CD4-positive, alpha-beta T cell treated with Interleukin-15 for 4 hours (primary cell): Measurements from ENCODE around the gene BARHL1.

Experiments
- DNase-seq: peaks from one replicate; pipeline ENCODE4 v3.0.0-alpha.2; 2020; ENCODE audit warnings: low spot score

The BARHL1 gene

DNA sequence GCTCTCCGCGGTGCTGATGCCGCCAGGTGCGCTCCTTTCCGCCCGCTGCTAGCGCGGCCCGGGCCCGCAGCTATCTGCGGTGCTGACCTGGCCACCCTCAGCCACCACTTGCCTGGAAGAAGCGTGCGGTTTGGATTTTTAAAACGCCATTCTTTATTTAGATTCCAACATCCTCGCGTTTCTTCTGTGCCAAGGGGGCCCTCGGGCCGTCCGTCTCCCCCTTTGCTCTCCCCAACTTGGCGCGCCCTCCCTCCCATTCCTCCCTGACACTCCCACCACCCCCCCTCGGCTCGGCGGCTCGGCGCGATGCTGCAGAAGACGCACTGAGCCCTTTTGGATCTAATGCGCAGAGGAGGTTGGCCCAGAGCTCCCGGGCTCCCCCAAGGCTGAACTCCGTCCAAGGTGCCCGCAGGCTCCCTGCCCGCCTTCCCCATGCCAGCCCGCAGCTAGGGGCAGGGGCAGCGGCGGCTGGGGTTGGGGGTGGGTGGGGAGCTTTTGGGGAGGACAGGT is at the start of gene BARHL1:
Gene BARHL1, plus strand, starts transcription at position 331 of the 510 bp plus-strand sequence. CDS start 192 bp downstream, outside the sequence.
- no peak for DNase-seq

DNA sequence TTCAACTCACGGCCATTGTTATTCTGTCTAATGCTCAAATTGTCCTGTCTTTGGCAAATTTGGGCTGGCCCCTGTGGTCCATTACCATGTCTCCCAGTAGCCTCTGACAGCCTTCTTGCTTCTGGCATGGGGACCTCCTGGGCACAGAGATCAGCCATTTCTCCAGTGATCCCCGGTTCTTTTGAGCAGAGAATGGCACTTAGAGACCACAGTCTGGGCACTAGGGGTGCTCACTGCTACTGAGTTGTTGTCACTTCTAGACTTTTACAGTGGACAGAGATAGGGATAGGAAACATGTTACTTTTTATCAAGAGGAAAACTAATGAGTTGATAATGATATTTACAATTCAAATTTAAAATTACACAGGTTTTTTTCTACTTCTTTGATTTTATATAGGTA is 47.6 kb upstream of the BARHL1 start:
- DNase-seq, result no peak

DNA sequence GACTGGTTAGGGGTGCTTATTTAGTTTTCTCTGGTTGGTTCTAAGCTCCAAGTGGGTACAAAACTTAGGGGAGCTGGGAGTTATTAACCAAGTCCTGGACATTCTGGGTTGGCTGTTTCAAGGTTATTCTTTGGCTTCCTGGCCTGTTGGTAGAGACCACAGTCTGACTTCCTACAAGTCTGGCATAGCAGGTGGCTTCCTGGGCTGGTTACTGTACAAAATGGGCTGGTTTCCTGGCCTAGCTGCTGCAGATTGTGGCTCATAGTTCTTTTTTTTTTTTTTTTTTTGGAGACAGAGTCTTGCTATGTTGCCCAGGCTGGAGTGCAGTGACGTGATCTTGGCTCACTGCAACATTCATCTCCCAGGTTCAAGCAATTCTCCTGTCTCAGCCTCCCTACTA is 46.3 kb upstream of the BARHL1 start:
- no peak for DNase-seq

DNA sequence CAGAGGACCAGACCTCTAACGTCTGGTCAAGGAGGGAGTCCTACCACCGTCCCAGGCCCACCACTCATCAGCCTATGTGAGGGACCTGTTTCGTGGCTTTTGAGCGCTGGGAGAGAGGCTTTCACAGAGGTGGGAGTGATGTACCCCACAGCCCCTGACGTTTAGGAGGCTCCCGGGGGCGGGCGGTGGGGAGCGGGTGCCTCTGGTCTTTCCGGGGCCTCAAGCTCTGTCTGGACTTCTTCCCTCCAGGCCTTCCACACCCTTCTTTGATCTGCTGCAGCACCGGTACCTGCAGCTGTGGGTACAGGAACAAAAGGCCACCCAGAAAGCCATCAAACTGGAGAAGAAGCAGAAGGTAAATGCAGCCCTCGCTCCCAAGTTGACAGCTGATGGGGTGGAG is 45.1 kb upstream of the BARHL1 start:
- DNase-seq, result no peak

DNA sequence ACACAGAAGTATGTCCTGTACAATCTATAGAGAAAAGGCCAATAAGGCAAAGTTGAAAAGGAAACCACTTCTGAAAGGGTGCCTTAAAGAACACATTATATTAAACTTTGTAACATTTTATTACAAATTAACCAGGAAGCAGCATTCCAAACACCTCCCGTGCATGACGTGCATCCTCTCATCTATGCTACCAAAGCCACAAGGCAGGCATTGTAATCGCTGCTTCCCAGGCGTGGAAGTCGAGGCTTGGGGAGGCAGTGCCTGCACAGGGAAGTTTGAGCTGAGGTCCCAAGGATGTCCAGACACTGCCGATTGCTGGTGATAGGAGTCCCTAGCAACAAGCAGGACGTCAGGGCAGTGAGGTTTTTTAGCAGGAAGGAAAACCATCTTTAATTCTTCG is 44.3 kb upstream of the BARHL1 start:
- no peak for DNase-seq

DNA sequence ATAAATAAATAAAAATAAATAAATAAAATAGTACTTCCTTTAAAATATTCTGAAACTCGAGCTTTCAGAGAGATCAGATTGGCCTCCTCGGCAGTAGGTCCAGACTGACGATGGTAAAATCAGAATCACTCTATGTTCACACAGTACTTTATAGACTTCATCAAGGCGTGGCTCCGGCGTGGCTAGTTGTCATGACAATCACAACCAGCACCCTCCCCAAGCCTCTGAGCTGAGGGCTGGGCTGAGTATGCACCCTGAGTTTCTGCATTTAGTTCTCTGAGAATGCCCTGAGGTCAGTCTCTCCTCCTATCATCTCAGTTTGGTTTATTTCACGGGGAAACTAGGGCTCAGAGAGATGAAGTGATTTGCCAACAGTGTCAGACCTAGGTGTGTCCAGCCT is 43.3 kb upstream of the BARHL1 start:
- DNase-seq, result no peak

DNA sequence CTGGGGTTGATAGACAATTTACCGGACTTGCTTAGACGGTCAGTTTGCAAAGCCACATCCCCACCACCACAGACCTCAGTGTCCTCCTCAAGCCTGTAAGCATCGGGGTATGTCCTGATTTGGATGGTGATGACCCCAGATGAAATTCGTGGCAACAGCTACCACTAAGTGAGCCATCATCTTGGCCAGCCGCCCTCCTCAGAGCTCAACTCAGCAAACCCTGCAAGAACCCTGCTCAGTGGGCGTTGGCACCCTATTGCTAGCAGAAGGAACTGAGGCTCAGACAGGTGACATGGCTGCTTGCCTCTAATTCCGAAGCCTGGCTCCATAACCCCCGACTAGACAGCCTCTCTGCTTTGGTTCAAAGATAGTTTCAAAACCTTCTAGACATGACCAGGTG is 41.4 kb upstream of the BARHL1 start:
- no peak for DNase-seq

DNA sequence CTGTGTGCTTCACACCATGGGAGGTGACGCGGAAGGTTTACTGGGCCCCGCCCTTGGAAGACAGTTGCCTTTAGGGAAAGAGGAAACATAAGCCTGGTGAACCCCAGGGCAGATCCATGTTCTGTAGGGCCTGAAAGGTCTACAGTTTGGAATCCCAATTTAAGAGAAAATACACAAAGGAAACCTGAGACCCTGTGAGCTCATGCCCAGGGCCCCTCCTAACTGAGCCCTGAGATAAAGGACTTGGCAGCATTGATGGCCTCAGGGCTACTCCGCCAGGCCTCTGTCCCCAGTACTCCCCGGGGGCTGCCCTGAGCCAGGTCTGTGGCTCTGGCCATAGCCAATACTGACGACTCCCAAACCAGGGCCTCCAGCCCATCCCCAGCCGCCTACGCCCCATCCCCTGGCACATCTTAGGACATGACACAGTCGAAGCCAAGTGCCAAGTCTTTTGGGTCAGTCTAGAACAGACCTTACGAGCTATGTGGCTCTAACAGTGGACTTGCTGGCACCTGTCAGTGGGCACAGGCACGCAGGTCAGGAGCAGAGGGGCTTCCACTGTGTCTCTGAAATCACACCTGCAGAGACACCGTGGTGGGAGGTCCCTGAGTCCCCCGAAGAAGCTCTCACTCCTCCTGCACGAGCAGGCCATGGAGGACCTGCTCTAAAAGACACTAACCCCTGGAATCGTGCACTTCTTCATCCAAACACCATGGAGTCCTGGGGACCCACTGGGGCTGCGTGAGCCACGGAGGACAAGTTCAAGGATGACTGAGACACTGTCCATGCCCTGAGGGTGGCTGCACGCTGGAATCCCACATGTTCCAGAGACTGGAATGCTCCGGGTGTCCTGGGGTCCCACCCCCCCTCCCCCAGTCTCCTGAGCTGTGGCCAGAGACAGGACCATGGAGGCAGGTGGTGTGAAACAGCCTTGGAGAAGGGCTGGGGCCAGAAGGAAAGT is 40.3 kb upstream of the BARHL1 start:
- no peak for DNase-seq

DNA sequence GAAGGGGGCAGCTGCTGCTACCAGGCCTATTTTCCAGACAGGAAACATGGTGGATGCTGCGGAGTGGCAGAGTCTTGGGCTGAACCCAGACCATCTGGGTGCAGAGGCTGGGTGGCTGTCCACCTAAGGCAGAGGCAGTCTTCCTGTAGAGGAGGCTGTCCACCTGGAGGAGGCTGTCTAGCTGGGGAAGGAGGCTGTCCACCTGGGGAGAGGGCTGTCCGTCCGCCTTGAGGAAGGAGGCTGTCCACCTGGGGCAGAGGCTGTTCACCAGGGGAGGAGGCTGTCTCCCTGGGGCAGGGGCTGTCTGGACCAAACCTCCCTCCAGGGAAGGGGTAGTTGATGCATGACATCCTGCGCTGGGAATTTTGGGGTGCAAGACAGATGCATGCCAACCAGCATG is 39.2 kb upstream of the BARHL1 start:
- no peak for DNase-seq

DNA sequence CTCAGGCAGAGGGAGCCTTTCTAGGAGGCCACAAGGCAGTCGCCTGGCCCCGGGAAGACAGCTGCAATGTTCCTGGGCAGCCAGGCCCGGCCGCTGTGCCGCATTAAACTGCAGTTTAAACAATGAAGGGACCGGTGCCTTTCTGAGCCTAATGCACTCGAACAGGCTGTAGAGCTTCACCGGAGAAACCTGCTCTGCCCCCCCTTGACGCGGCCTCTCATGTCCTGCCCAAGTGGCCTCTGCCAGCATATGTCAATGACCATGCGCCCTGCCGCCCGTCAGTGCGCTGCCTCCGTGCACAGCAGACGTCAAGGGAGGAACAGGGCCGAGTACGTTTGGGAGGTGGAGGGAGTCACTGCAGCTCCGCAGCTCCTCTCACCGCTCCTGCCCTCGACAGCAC is 38.4 kb upstream of the BARHL1 start:
- DNase-seq, result no peak

DNA sequence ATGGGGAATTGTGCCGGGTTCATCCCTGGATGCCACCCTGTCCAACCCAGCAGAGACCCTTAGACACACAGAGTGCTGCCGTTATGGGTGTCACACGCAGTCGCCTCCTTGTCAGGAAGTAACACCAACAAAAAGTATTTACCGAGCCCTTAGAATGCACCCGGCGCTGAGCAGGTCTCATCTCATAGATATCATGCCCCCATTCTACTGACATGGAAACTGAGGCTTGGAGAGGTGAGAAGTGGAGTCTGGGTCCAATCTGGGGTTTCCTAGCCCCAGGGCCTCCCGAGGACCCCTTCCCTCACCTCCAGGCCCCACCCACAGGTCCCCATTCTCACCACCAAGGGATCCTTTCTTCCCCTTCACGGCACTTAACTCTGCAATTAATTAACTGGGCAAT is 36.8 kb upstream of the BARHL1 start:
- DNase-seq, result no peak

DNA sequence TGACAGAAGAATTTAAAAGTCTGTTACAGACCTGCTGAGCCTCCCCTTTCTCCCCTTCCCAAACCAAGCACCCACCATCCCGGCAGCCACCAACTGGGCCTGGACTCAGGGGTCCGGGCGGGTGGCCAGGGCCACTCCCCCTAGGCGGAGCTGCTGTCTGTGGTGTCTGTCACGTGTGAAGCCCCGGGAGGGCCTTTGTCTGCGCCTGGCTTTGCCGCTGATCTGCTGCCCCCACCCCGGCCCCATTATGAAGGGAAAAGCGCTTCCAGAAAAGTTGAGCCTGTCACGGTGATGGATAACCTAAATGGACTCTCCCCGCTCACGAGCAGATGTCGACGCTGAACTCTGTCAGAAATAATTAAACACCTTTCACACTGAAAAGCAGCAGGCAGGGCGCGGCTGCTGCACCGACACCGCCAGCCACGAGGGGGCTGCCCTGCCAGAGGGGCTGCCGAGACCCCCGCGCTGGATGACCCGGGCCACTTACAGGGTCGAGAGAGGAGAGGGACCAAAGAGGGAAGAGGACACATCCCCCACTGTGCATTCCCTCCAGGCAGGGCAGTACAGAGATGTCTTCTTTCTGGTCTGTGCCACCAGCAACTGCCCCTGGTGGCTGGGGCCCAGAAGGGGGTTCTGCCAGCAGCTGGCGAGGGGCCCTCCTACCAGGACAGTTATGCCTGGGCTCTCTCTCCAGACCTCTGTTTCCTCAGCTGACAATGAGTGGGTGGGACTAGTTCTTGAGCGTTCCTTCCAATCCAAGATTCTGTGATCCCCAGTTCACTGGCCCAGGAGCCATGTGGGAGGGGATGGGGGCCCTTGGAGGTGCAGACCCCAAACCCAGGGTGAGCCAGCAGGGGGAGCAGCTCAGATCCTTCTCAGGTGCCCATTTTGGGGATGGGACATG is 36.0 kb upstream of the BARHL1 start:
- DNase-seq, result no peak

DNA sequence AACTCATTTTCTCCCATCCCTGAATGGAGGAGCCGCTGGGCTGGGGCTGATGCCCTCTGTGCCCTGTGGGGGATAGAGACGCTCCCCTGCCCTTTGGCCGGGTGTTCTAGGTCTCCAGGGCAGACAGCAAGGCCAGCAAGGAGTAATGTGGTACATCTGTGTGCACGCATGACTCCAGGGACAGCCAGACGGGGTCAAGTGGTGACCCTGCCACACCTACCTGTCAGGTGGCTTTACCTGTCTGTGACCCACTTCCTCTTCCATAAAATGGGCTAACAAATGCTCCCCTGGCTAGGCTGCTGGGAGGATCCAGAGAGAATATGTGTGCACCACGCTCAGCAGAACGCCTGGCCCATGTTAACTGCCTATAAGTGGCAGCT is 35.4 kb upstream of the BARHL1 start:
- no peak for DNase-seq

DNA sequence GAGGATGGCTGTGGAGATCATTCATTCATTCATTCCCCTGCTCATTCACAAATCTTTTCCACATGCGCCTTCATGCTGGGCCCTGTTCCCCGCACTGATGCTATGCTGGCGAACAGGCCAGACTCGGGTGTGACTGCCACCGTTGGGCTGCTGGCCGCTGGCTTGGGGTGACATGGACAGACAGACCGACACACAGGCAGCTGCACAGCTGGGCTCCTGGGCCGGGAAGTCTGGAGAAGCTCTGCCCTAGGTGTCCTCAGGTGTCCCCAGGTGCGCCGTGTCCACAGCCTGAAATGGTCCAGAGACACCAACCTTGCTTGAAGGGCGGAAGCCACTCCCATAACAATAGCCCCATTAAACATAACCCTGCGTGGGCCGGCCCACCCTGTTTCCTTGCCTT is 35.0 kb upstream of the BARHL1 start:
- no peak for DNase-seq

DNA sequence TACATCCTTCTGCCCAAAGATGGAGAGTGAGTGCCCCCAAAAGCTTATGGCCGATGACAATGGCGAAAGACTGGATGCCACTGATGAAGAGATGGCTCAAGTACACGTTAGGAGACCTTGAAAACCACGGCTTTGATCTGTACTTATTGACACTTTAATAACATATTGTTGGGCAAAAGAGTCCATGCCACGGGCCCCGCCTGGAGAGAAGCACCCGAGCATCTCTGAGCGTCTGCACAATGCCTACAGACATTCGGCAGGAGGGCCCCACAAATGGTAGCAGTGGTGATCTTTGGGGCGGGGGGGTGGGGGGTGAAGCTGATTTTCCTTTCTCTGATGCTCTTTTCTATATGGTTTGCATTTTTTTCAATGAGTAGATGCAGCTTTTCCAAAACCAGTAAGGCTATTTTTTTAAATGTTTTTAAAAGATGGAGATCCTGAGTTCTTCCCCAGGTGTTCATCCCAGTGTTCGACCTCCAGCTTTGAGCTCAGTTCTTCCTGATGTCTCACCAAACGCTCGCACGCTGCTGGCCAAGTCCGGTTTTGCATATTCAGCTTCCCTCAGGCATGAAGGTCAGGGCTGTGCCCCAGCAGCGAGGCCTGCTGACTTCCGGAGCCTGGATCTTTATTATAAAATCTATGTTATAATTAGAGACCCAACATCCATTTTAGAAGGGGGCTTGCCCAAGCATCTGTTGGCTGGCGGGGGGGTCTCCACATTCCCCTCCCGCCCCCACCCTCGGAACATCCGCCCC is 34.3 kb upstream of the BARHL1 start:
- DNase-seq, result no peak

DNA sequence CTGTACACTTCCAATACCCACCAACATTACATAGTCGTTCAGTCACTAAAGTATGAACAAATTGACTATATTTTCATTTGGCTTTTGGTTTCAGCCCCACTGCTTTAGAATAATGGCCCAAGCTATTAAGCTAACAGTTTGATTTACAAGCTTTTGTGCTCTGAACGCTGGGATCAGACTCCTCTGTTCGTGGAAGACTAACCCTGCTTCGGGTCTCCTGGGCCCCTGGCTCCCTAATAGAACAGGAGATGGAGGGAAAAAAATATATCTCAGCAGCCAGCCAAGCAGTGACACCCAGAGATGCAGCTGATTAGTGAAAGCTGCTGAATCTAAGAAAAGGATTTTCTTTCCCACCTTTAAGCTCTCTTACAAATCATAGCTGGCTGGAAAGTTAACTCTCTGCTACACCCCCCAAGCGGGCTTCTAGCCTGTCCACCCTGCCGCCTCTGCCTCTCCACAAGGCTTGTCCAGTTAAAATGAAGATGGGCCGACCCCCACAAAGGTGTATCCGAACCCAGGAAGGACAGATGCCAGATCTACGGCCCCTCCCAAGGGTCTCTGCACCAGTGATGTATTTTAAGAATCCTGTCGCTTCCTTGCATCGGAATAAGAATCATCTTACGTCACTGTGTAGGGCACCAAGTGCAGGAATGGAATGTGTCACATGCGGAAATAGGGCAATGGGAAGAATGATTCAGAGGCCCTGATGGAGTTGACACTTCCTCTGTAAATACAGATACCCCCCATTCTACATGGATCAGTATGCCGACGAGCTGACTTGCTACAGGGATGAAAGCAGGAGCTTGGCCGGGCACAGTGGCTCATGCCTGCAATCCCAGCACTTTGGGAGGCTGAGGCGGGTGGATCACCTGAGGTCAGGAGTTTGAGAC is 33.4 kb upstream of the BARHL1 start:
- no peak for DNase-seq

DNA sequence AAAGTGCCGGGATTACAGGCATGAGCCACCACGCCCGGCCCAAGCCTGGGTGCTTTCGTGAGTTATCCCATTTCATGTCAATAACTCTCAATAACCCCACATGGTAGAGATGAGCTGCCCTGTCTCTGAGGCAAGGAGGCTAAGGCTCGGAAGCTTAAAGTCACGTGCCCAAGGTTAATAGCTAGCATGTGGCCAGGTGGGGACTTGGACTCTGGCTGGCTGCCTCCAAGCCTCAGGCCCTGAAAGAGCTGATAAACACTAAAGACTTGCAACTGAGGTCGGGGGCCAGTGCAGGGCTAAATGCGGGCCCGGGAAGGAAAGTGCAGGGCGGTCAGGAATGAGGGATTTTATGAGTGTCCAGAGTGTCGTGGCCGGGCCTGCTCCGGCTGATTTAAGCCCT is 30.9 kb upstream of the BARHL1 start:
- no peak for DNase-seq

DNA sequence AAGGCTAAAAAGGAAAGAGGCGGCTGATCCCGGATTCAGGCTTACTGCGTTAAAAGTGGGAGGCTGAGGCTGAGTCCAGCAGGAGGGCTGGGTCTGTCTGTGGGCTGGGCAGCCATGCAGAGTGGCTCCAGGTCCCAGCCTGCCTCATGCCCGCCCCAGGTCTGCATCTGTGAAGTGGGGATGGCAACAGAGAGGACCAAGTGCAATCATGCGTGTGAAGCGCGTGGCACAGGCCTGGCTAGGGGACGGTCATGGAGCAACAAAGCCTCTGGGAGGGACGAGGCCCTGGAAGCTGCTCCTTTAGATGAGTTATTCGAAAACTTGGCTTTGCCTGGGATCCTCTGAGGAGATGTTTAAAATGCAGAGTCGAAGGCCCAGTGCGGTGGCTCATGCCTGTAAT is 30.4 kb upstream of the BARHL1 start:
- no peak for DNase-seq

DNA sequence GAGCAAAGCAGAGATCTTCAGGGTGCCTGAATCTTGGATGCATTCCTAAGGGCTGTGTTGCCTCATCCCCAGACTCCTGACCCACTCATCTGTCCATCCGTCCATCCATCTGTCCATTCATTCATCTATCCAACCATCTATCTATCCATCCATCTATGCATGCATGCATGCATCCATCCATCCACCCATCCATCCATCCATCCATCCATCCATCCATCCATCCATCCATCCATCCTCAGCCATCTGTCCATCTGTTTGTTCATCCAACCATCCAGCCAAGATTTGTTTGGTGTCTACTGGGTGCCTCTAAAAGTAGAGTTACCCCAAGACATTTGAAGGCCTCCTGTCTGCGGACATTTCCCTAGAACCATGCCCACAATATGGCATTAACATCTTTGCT is 27.7 kb upstream of the BARHL1 start:
- DNase-seq, result no peak

DNA sequence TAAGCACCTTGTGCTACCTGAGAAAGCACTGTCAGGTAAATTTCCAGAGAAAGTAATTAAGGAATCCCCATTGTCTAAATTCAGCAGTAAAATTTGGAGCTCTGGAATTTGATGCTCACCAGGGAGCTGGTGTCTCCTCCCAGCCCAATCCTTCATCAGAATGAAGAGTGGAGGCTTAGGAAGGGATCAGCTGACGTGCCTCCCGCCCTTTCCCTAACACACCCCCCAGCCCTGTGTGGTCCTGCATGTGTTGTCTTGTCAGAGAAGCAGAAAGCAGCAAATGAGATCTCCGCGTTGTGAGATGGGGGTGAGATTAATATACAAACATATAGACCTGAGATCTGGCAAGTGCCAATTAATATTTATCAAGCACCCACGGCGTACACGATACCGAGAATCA is 26.9 kb upstream of the BARHL1 start:
- no peak for DNase-seq

DNA sequence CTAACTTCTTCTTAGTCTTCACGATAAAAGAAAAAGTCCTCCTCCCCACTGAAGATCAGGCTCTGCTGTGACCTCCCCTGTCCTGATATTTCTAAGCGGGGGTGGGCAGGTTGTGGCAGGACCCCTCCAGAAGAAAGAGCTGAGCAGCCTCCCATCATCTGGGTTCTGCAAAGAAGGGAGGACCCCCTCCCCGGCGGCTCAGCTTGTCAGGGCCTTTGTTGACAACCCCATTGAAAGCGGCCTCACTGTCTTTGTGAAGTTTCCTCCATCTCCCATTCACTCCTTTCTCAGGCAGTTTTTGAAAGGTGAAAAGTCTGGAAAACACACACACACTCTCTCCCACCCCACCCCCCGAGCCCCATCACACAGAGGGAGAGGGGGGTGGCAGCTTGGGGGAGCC is 26.2 kb upstream of the BARHL1 start:
- DNase-seq, result no peak
